ENCODE measurements around the gene SIGLEC12. TPM values are rescaled to one million over a fixed set of nuclear protein-coding genes. Genes with fewer than 3 reads are reported as not detected.

Gene SIGLEC12
- polyA plus RNA-seq, 1 donor from 2014 or later, result 1.1 TPM

- Mint-ChIP-seq H3K4me3 (no peak overlapping the region), H3K27me3 (peaks cover 9% of the 10 kb centered on the region), H3K9me3 (peaks cover 0 to 3% (median 0%) of the 10 kb centered on the region in 3 donors), H3K36me3 (peaks cover under 1% of the 10 kb centered on the region), H3K27ac (no peak overlapping the region), H3K4me1 (peaks cover 0 to 5% (median 3%) of the 10 kb centered on the region in 3 donors)
Observed at GRCh38 chr19:51485960-51486660, 15.5 kb downstream of the SIGLEC12 start.

- peaks cover 3% of the 10 kb centered on the region for H3K36me3 Mint-ChIP-seq
- H3K27me3 Mint-ChIP-seq, result peaks cover 19% of the 10 kb centered on the region
- peaks cover 0 to 4% (median 3%) of the 10 kb centered on the region in 3 donors for H3K4me1 Mint-ChIP-seq
- no peak overlapping the region for H3K27ac Mint-ChIP-seq
- H3K9me3 Mint-ChIP-seq, result peaks cover 0 to 2% (median 2%) of the 10 kb centered on the region in 3 donors
- no peak overlapping the region for H3K4me3 Mint-ChIP-seq
Observed at GRCh38 chr19:51480590-51480989, 21.0 kb downstream of the SIGLEC12 start.

DNA sequence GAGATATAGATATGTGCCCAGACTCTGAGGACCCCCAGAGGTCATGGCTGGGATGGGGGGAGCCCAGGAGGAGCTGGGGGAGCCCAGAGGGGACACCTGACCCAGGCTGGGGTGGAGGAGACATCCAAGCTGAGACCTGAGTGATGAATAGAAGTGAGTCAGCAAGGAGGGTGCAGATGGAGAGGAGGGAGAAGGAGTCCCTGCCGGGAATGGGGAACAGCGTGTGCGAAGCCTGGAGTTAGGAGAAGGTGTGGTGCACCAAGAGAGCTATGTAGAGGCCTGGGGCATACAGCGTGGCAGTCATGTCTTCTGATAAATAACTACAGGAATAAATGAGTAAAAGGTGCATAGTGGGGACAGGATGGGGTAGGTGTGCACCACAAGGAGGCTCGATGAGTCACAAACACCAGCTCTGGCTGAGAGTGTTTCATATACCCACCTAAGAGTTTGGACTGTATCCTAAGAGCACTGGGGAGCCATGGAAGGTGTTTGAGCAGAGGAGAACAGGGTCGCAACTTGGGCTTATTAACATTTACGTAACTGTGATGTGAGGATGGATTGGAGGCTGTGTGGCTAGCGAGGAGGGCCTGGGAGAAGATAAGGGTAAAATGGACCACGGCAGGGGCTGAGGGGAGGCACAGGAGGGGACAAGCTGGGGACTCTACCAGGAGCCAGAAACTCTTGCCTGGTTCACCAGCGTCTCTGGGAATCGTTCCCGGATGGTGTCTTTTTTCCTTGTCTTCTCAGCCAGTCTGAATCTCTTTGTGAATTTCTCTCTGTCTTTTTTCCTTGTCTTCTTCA, 21.9 kb downstream of the SIGLEC12 start:
- H3K9me3 Mint-ChIP-seq, result peaks cover 0 to 2% (median 2%) of the 10 kb centered on the region in 3 donors
- peaks cover 0 to 4% (median 3%) of the 10 kb centered on the region in 3 donors for H3K4me1 Mint-ChIP-seq
- H3K27me3 Mint-ChIP-seq, result peaks cover 19% of the 10 kb centered on the region
- peak overlapping the region in 1 of 4 donors; percentile 66 for H3K4me3 Mint-ChIP-seq
- peak overlapping the region in 1 of 3 donors; percentile 8 for H3K27ac Mint-ChIP-seq
- peaks cover 3% of the 10 kb centered on the region for H3K36me3 Mint-ChIP-seq

- peaks cover 19% of the 10 kb centered on the region for H3K27me3 Mint-ChIP-seq
- H3K27ac Mint-ChIP-seq, result peak within 1 kb of the TSS in 1 of 3 donors; percentile 8
- peaks cover 3% of the 10 kb centered on the region for H3K36me3 Mint-ChIP-seq
- peaks cover 0 to 2% (median 2%) of the 10 kb centered on the region in 3 donors for H3K9me3 Mint-ChIP-seq
- H3K4me3 Mint-ChIP-seq, result peak within 1 kb of the TSS in 1 of 4 donors; percentile 28
- peaks cover 0 to 4% (median 3%) of the 10 kb centered on the region in 3 donors for H3K4me1 Mint-ChIP-seq
Observed at GRCh38 chr19:51478381-51479234, 23.0 kb downstream of the SIGLEC12 start, which contains the start of gene CEACAM18. Gene CEACAM18, plus strand, starts transcription at chr19:51478539.

- Mint-ChIP-seq H3K4me3 (peak overlapping the region in 1 of 4 donors; percentile 28), H3K27ac (no peak overlapping the region), H3K9me3 (peaks cover 0 to 2% (median 2%) of the 10 kb centered on the region in 3 donors), H3K27me3 (peaks cover 21% of the 10 kb centered on the region), H3K36me3 (peaks cover 3% of the 10 kb centered on the region), H3K4me1 (peaks cover 6 to 7% (median 7%) of the 10 kb centered on the region in 3 donors)
Observed at GRCh38 chr19:51477344-51477743, 24.3 kb downstream of the SIGLEC12 start.

DNA sequence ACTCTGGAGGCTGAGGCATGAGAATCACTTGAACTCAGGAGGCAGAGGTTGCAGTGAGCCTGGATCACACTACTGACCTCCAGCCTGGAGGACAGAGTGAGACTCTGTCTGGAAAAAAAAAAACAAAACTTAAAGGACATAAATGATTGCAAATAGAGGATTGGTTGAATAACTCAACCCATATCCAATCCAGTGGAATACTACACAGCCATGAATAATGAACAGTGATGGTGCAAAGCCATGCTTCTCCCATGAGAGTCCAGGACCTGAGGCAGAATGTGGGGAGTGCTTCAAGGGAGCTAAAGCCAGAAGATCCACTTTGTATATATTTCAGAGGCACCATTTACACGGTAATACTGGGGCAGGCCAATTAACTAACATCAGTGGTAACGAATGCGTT, 25.4 kb downstream of the SIGLEC12 start:
- no peak overlapping the region for H3K27ac Mint-ChIP-seq
- no peak overlapping the region for H3K4me3 Mint-ChIP-seq
- H3K27me3 Mint-ChIP-seq, result peaks cover 18% of the 10 kb centered on the region

GRCh38 chr19:51473009-51473707, 28.4 kb downstream of the SIGLEC12 start:
- peaks cover 0 to 2% (median 0%) of the 10 kb centered on the region in 3 donors for H3K9me3 Mint-ChIP-seq
- peaks cover 10% of the 10 kb centered on the region for H3K27me3 Mint-ChIP-seq
- no peaks in the 10 kb centered on the region for H3K36me3 Mint-ChIP-seq
- H3K4me1 Mint-ChIP-seq, result peaks cover 3 to 7% (median 3%) of the 10 kb centered on the region in 3 donors
- H3K4me3 Mint-ChIP-seq, result no peak overlapping the region
- H3K27ac Mint-ChIP-seq, result no peak overlapping the region

More for the DNA sequence above, 25.4 kb downstream of the SIGLEC12 start:
- peaks cover 3% of the 10 kb centered on the region for H3K36me3 Mint-ChIP-seq
- peaks cover 6 to 7% (median 7%) of the 10 kb centered on the region in 3 donors for H3K4me1 Mint-ChIP-seq
- H3K9me3 Mint-ChIP-seq, result peaks cover 0 to 2% (median 2%) of the 10 kb centered on the region in 3 donors

DNA sequence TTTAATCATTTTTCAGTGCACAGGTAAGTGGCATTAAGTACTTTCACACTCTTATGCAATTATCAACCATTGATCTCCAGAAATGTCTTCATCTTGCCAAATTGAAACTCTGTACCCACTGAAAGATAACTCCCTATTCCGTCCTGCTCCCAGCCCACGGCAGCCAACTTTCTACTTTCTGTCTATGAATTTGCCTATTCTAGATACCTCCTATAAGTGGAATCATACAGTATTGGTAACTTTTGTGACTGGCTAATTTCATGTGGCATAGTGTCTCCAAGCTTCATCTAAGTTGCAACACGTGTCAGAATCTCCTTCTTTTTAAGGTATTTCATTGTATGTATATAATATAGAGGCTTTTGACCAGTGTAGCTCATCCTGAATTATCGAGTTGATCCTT, 29.0 kb downstream of the SIGLEC12 start:
- peaks cover 3 to 7% (median 5%) of the 10 kb centered on the region in 3 donors for H3K4me1 Mint-ChIP-seq
- peaks cover 0 to 2% (median 0%) of the 10 kb centered on the region in 3 donors for H3K9me3 Mint-ChIP-seq
- peaks cover 10% of the 10 kb centered on the region for H3K27me3 Mint-ChIP-seq
- no peak overlapping the region for H3K4me3 Mint-ChIP-seq
- no peak overlapping the region for H3K27ac Mint-ChIP-seq
- no peaks in the 10 kb centered on the region for H3K36me3 Mint-ChIP-seq

GRCh38 chr19:51471527-51471926, 30.1 kb downstream of the SIGLEC12 start:
- no peak overlapping the region for H3K27ac Mint-ChIP-seq
- no peak overlapping the region for H3K4me3 Mint-ChIP-seq
- peaks cover 3 to 10% (median 6%) of the 10 kb centered on the region in 3 donors for H3K4me1 Mint-ChIP-seq
- peaks cover 7% of the 10 kb centered on the region for H3K27me3 Mint-ChIP-seq
- peaks cover 0 to 2% (median 0%) of the 10 kb centered on the region in 3 donors for H3K9me3 Mint-ChIP-seq
- H3K36me3 Mint-ChIP-seq, result no peaks in the 10 kb centered on the region

DNA sequence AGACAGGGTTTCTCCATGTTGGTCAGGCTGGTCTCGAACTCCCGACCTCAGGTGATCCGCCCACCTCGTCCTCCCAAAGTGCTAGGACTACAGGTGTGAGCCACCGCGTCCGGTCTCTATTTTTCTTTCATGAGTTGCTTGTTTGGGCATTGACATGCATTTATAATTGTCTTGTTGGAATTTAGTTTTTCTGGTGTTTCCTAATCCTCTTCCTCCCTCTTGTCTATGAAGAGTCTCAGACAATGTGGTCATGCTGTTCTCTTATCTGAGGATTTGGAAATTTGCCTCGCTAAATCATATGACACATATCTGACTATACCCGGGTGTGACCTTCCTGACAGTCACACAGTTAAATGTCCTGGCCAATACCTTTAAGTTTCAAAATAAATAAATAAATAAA, 30.6 kb downstream of the SIGLEC12 start:
- Mint-ChIP-seq H3K4me3 (no peak overlapping the region), H3K27me3 (peaks cover 8% of the 10 kb centered on the region), H3K9me3 (peaks cover 0 to under 1% (median 0%) of the 10 kb centered on the region in 3 donors), H3K4me1 (peaks cover 3 to 10% (median 6%) of the 10 kb centered on the region in 3 donors), H3K36me3 (no peaks in the 10 kb centered on the region), H3K27ac (no peak overlapping the region)

- Mint-ChIP-seq H3K36me3 (peaks cover 6% of the 10 kb centered on the region), H3K9me3 (peaks cover 0 to 3% (median 0%) of the 10 kb centered on the region in 3 donors), H3K4me1 (peaks cover 3 to 10% (median 6%) of the 10 kb centered on the region in 3 donors), H3K27ac (no peak overlapping the region), H3K27me3 (peaks cover 10% of the 10 kb centered on the region), H3K4me3 (no peak overlapping the region)
Observed at GRCh38 chr19:51469629-51470028, 32.0 kb downstream of the SIGLEC12 start.

DNA sequence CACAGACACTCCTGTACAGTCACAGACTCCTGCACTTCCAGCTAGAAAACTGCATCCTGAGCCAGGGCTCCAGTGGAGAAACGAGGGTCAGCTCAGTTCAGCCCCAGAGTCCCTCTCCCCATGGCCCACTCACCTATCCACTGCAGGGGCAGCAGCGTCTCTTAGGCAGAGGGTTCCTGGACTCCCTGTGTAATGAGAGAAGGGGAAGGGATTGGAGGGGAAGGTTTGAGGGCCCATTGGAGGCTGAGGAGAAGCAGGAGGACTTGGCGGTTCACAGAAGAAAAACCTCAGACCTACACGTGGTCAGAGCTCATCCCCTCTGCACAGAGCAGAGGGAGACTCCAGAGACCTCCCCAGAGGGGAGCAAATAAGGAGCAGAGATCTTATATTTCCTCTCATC, 32.4 kb downstream of the SIGLEC12 start:
- Mint-ChIP-seq H3K9me3 (peaks cover 0 to 3% (median 0%) of the 10 kb centered on the region in 3 donors), H3K4me1 (peaks cover 3 to 10% (median 6%) of the 10 kb centered on the region in 3 donors), H3K27ac (no peak overlapping the region), H3K4me3 (no peak overlapping the region), H3K36me3 (peaks cover 6% of the 10 kb centered on the region), H3K27me3 (peaks cover 11% of the 10 kb centered on the region)

DNA sequence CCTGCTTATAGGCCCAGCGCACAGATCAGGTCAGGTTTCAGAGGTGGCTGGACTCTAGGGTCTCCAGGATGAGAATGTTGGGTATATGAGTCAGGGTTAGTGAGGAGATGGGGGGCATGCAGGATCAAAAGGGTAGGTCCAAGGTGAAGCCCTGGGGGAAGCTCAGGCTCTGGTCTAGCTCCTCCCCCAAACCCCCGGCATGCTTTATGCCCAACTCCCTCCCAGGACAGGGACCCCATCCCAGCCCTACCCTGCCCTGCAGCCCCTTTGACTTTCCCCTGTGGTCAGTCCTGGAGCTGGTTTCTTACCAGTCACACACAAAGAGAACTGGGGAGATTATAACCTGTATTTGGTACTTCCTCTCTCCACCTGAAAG, 33.1 kb downstream of the SIGLEC12 start:
- Mint-ChIP-seq H3K4me3 (no peak overlapping the region), H3K27me3 (peaks cover 13% of the 10 kb centered on the region), H3K4me1 (peaks cover 3 to 10% (median 6%) of the 10 kb centered on the region in 3 donors), H3K36me3 (peaks cover 6% of the 10 kb centered on the region), H3K9me3 (peaks cover 0 to 3% (median 0%) of the 10 kb centered on the region in 3 donors), H3K27ac (no peak overlapping the region)
